ENCODE measurements around the gene MTHFSD.

Gene MTHFSD

DNA sequence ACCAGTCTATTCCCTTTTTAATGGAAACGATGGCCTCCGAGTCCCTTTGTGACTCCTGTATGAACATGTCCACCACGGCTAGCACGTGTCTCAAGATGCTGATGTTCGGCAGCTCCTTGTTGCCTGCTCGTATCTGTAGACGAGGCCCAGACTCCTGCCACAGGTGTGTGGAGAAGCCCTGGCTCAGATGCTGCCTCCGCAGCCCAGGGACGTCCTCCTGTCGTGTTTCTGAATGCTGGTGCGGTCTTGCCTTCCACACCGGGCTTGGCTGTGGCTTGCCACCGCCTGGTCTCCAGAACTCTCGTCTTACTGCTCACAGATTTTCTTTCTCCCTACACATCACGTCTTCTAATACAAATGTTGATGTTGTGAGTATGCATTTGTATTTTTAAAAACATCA, 27.7 kb downstream of the MTHFSD start:
- no peak for DNase-seq

DNA sequence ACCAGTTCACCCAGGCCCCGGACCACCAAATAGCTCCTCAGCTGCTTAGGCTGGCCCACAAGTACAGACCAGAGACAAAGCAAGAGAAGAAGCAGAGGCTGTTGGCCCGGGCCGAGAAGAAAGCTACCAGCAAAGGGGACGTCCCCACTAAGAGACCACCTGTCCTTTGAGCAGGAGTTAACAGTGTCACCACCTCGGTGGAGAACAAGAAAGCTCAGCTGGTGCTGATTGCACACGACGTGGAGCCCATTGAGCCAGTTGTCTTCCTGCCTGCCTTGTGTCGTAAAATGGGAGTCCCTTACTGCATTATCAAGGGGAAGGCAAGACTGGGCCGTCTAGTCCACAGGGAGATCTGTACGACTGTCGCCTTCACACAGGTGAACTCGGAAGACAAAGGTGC, 29.3 kb downstream of the MTHFSD start:
- no peak for DNase-seq

DNA sequence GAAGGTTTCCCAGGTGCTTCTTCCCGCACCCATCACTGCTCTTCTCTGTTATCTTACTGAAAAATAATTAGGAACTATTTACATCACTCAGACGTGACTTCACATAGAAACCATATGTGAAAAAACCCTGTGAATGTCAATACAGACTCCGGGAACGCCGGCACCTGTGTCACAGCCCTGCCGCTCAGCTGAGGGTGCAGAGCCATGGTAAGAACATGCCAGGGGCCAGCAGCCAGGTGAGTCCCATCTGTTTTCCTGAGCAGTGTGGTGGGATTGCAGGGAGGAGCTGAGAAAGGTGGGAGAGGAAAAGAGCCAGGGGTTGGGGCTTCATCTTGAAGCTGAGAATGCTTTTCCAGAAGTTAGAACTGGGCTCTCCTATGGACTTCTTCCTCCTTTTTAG, 31.0 kb downstream of the MTHFSD start:
- no peak for DNase-seq

DNA sequence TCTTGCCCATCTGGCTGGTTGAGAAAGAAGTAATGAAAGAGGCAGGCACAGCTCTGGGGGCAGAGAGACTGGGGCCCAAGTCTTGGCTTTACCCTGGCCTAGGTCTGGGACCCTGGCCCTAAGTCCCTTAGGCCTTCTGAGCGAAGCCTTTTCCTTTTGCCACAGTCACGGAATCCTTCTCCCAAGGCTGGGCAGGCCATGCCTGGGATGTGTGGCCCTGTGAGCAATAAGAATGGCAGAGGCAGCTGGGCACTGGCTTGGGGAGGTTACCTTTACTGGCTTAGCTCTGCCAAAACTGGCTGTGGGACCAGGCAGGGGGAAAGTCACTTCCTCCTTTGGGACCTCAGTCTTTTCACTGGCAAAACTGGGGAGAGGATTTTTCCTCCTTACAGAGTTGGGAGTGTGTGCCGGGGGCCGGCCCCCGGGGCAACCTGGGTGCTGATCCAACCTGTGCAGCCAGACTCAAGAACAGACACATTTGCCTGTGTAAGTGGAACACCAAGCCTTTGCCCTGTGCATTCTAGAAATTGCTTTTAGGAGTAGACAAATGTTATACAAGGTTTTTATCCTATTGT, 31.8 kb downstream of the MTHFSD start:
- no peak for DNase-seq

DNA sequence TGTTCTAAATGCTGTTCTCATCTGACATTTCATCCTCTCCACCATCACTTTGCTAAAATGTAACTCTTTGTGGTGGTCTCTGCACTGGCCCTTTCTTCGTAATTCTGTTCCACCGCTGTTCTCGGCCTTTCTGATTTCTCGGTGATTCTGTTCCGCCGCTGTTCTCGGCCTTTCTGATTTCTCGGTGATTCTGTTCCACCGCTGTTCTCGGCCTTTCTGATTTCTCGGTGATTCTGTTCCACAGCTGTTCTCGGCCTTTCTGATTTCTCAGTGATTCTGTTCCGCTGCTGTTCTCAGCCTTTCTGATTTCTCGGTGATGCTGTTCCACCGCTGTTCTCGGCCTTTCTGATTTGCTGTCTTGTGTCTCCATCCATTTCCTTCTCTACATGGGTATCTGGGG, 32.4 kb downstream of the MTHFSD start:
- no peak for DNase-seq

DNA sequence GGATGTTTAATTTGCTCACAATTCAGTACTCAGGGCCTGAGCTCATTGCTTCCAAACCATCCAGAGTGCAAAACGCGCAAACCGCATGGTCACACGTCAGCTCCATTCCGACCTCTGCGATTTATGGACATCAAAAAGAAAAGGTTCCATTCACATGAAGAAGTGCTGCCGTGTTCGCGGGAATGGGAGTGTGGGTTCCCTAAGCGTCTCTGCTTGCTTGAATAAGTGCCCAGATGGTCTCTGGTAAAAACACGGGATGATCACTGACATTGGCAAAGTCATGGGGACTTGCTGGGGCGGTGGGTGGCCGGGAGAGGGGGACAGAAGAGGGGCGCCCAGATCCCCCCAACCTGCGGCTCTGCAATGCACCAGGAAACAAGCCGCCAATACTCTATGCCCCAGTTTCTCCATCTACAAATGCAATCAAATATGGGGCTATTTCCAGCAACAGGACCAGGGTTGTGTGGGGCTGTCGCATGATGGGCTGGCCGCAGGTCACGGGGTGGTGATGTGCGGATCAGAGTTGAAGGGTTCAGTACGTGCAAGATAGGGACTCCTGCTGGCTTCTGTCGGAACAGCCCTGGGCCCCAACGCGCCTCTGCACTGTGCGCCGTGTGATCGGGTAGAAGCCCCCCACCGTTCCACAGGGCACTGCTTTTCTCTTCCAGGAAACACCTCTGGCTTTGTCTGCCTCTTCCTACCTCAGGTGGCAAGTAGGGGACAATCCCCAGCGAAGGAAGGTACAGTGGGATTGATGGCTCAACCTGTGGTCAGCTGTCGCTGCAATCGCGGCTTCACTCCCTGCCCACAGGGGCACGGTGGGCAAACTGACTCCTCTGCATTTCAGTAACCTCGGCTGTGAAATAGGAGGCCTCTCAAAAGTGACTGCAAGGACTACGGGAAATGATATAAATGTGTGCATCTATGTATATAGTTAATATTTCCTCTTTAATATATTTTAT, 33.5 kb downstream of the MTHFSD start:
- no peak for DNase-seq

DNA sequence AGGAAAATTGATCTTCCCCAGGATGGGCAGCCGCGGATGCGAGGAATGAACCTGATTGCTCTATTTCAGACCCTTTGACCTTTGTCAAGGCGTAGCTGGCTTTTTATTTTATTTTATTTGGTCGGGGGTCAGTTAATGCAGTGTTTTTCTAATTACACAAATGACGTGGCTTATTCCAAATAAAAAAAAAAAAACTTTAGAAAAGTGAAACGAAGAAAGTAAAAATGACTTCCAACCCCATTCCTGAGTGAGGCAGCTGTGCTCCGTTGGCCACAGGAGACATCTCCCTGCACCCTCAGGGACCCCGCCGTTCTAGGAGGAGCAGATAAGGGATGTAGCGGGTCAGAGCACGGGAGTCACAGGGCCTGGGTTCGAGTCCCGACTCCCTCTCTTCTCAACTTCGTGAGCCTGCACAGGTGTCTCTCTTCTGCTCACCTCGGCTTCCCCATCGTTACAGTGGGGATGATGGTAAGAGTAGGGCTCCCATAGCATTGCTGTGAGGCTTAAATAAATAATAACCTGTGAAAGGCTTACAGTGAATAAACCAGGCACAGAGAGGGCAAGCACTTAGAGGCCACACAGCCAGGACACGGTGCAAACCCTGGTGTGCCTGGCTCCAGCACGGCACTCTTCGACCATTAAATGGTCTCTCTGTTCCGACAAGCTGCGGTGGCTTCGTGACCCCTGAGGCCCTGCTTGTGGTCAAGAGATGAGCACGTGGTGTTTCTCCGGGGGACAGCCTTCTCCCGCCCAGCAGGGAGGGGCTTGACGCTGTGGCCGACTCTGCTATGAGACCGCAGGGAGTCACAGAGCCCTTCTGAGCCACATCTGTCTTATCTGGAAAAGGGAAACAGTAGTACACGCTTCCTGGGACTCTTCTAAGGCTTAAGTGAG, 34.5 kb downstream of the MTHFSD start:
- no peak for DNase-seq

DNA sequence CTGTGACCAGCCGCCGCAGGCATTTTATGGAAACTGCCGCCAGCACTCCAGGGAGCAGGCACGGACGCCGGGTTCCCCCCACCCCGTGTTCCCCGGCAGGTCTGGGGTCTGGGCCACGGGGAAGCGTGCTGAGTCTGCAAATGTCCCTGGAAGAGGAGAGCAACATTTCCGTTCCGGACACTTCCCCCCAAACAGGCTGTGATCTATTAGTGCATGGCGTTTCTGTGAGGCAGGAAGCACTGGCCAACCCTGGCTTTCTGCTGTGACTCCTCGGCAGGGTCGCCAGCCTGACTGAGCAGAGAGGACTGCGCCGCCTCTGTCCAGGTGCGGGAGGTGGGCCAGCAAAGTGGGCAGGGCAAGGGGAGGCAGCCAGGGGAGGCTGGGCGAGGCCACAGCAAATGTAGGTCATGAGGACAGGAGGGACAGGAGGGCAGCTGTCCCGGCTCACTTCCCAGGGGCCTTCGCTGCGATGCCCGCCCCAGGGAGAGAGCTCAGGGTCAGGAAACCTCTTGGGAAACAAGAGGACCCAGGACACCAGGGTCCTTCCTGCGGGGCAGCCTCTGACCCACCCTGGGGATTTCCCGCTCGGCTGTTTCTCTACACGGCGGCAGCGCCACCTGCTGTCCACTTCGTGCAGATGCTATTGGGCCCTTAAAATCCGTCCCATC, 35.3 kb downstream of the MTHFSD start:
- no peak for DNase-seq

DNA sequence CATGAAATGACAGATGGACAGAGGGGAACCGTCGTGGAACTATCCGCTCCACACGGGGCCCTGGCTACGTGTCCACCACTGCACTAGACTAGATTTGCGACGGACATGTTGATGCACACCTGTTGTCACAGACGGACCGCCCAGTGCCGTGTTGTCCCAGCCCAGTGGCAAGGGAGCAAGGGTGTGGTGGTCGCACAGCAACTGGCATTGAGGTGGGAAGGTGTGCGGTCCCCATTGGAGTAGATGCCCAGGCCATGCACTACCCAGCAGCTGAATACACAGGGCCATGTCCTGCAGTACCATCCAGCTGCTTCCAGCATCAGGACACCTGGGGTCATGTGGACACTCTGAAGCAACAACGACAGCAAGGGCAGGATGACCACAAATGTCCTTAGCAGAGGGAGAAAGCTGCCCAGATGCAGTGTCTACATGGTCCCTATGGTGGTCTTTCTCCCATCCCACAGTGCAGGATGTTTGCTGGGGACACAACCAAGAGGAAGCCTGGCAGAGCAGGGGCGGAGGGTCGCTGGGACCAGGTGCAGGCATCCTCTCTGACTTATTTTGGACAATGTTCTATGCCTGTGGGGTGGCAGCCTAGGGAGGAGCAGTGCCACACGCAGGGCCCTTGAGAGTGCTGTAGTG, 35.9 kb downstream of the MTHFSD start:
- DNase-seq, result no peak

DNA sequence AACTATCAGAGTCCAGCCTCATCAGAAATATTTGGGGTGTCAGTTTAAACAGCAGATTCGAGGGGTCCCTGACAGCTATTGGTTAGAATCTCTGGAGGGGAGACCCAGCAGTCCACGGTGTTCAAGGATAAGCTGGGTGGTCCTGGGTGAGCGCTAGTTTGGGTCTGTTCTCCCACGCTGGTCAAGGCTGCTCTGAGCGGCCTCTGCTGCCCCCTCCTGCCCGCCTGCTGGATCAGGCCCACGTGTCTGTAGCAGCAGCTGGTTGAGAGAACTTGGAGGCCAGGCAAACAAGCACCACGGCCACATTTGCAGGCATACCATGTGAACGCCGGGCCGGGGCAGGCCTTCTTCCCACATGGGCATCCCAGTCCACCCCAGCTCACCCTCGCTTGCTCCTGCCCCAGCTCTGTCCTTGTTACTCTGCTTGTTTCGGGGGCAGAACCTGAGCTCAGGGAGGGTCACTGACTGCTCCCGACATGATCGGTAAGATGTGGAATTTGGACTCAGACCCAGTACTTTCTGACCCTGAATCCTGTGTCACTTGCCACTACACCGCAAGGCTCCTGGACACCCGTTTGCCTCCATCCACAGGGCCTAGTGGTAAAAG, 37.3 kb downstream of the MTHFSD start:
- no peak for DNase-seq

DNA sequence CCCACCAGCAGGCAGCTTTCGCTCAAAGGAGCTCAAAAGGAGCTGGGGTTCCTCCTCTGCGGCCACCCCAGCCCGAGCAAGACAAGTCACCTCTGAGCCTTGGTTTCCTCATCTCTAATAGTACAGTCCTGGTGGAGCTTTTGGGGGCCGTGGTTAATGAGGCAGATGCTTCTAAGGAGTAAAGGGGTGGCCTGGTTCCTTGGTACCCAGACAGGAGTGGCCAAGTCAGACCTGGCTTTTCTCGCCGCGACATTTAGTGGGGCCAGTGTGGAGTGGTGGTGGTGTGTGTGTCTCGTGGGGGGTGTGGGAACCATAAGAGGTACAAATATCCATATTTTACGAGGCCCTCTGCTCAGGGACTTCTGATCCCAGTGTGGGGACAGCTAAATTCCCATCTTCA, 38.0 kb downstream of the MTHFSD start:
- no peak for DNase-seq

DNA sequence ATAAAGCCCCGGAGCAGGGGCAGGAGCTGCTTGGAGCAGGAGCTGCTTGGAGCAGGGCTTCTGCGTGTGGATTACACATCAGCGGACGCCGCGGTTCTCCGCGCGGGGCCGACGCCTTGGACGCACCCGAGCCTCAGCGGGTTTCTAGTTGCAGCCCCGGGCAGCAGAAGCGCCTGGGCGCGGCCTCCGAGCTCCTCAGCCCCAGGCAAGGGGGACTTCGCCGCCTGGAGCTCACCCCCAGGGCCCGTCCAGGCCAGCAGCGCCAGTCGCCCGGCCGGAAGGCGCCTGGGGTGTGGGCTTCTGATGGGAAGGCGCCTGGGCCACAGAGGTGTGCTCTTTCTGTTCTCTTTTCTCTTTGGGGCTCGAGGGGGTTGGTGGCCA, 38.4 kb downstream of the MTHFSD start:
- DNase-seq, result no peak

DNA sequence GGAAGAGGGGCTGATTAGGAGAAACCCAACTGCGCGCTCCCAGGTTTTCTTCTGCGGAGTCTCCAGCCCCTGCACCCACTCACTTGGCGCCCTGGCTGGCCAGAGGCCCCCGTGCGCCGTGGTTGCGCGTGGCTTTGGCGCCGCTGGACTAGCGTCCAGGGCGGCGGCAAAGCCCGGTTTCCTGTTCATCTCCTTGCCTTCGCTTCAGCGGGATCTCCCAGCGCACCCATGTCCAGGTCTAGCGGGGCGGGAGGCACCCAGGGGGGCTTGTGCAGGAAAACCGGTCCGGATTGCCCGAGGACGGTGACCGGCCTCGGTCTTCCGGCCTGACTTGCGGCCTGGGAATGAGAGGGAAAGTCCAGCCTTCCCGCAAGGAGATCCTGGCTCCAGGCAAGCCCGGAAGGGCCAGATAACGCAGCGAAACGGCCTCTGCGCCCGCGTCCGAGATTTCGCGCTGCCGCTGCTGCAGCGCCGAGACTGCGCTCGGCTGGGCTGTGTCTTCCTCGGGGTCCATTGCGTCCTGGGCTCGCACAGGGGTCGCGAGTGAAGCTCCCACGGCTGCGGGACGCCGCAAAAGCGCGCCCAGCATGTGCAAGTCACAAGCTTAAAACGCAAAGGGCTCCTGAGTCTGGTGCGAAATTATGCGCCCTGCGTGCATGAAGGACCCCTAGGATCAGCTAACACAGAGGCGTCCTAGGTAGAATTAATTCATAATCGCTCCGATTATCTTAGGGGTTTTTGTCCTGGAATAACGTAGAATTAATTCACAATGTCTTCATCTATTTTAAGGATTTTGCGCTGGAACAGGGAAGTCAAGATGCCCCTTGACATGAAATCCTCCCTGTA, 39.0 kb downstream of the MTHFSD start:
- no peak for DNase-seq

DNA sequence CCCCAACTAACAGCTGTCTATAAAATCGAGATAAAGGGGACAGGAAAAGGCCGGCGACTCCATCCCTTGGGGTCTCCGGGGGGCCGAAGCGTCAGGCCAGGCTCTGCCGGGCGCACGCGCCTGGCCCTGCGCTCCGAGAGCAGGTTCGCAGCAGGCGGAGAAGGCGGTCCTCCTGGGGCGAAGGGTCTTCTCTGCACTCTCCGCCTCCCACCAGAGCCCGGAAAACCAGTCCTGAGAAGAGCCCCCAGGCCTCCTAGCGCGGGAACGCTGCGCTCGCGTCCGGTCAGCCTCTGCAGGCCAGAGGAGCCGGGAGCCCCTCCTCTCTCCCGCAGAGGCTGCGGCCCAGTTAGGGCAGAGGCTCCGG, 39.6 kb downstream of the MTHFSD start:
- no peak for DNase-seq

DNA sequence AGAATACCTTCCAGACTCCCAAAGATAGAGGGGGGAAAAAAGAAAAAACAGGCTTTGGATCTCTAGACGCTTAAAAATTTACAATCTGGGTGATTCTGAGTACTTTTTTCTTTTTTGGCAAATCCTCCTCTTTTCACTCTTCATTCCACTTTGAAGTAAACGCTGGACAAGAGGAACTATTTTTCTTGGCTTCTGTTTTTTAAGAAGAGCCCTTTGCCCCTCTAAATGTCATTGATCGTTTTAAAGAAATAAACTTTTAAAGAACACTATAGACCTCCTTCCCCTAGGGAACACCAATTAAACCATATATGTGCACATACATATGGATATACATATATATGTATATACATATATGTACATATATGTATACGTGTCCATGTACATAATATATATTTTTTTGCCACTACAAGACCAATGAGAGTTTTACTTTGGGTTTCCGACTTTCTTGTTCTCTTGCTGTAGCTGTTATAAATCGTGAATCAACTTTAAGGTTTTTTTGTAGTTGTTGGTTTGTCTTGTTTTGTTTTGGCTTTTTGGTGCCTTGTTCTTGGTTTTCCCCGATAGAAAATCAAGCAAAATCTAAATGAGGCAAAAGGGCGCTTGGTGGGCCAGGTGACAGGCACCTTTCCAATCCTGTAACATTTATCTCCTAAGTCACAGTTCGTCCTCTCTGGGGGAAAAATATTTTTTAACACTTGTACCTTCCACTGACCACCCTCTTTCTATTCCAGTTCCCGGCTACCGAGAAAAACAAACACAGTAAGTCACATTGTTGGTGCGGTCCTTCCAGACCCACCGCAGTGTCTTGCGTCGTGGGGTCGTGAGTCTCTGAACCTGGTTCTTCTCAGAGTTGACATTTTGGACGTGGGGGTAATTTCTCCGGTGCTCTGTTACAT, 40.3 kb downstream of the MTHFSD start:
- no peak for DNase-seq

DNA sequence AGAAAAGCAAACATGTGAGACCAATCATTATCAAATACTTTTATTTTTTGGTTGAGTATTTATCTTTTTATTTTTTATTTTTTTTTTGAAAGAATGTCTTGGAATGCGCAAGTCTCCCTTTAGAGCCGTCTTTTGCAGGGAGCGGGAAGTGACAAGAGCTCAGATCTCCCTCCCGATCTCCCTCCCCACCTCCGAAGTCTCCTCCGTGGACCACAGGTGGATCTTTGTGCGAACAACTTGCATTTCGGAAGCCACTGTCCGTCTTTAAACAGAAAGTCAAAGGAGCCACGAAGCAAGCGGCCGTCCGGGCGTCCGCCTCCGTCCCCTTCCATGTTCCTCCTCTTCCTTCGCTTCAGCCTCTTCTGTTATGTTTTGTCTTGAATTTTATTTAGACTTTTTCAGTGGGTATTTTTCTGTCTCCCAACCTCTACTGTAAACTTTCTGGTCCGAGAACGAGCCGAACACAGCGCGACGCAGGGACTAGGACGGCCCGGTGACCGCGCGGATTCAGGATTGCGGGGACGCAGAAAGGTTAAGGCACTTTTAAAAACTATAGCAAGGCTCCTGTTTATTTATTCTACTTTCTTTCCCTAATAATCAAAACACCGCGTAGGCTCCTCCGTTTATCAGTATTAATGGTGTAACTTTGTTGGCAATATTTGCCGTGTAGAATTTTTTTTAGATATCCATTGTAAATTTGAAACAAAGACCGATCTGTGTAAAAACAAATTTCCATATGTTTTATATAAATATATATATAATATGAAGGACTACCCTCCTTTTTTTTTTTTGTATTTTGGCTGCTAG, 41.4 kb downstream of the MTHFSD start:
- no peak for DNase-seq

DNA sequence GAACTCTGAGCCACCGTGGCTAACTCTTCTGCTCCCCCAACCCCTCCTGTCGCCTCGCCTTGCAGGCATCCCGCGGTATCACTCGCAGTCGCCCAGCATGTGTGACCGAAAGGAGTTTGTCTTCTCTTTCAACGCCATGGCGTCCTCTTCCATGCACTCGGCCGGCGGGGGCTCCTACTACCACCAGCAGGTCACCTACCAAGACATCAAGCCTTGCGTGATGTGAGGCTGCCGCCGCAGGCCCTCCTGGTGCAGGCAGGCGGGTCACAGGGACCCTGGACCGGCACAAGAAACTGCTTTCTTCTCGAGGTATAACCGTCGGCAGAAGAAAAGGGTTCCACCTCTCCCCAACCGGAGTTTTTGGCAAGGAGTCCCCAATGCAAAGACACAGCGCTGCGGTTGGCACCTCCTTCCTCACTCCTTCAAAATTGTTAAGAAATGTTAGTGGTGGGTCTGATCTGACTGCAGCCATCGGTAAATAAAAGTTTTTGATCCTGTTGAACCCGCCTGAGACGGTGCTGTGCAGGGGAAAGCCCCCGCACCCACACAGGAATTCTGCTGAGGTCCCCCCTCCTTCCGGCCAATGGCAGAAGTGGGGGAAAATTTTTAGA, 42.1 kb downstream of the MTHFSD start:
- no peak for DNase-seq

DNA sequence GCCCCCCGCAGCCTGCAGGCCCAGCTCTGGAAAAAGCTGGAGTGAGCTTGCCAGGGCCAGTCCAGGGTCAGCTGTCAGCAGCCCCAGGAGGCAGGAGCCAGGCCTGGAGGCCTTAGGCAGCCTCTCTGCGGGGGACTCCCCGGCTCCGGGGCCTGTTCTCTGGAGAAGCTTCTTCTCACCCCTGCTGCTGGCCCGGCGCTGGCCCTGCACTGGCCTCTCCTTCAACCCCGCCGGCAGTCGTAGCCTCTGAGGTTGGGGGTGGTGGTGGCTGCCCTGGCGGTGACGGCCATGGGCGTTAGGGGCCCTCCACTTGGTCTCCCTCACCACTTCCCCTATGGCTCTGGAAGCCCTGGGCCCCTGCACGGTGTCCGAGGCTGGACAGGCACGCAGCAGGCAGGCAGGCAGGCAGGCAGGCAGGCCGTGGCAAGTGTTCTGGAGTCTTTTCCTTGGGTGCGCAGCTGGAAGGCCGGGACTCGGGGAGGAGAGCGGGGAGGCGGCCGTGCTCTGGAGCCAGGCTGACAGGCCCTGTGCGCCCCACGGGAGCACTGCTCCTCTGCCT, 42.7 kb downstream of the MTHFSD start:
- no peak for DNase-seq
